Mesenchymal stem cell (in vitro differentiated cells and primary cell): ENCODE measurements around the gene BICDL1.
"Not testable (repeated sequence)": the region's sequence is repeated elsewhere in the genome, so short reads cannot be mapped to it uniquely, and the experiment has no call there.

Experiments used
- DNase-seq: peaks from one replicate; pipeline ENCODE4 v3.0.0-alpha.2; 2013
- H2AFZ ChIP-seq: one replicate; pipeline ENCODE4 v1.6.1; 2013; ENCODE audit warnings: low read depth, mild to moderate bottlenecking, control low read depth, inconsistent platforms, low read length, moderate library complexity
- H2AK5ac ChIP-seq: 2 replicates; pipeline ENCODE4 v1.6.1; 2013; ENCODE audit warnings: low read length, moderate library complexity, mild to moderate bottlenecking, inconsistent platforms; ENCODE audit not compliant: severe bottlenecking
- H2BK120ac ChIP-seq: one replicate; pipeline ENCODE4 v1.6.1; 2013; ENCODE audit warnings: low read depth, mild to moderate bottlenecking, inconsistent platforms, low read length, moderate library complexity
- H2BK12ac ChIP-seq, 2 experiments: one replicate each; pipeline ENCODE4 v1.6.1; 2013; ENCODE audit warnings: inconsistent platforms in 2 of 2, low read length in 2 of 2, mild to moderate bottlenecking in 2 of 2, moderate library complexity in 2 of 2, control low read depth in 1 of 2
- H2BK15ac ChIP-seq: one replicate; pipeline ENCODE4 v1.6.1; 2013; ENCODE audit warnings: mild to moderate bottlenecking, low read depth, inconsistent platforms; ENCODE audit not compliant: poor library complexity, severe bottlenecking
- H2BK5ac ChIP-seq: 2 replicates; pipeline ENCODE4 v1.6.1; 2013; ENCODE audit warnings: low read depth, mild to moderate bottlenecking, low read length, control low read depth, inconsistent platforms; ENCODE audit not compliant: poor library complexity, severe bottlenecking
- H3K14ac ChIP-seq, 2 experiments: one replicate each; pipeline ENCODE4 v1.6.1; 2013; ENCODE audit warnings: inconsistent platforms in 2 of 2, low read length in 2 of 2, control low read depth in 1 of 2, mild to moderate bottlenecking in 1 of 2, moderate library complexity in 1 of 2
- H3K18ac ChIP-seq, 2 experiments: one replicate each; pipeline ENCODE4 v1.6.1; 2013; ENCODE audit warnings: inconsistent platforms in 2 of 2, low read length in 2 of 2, control low read depth in 1 of 2, low read depth in 1 of 2, mild to moderate bottlenecking in 1 of 2
- H3K23ac ChIP-seq, 2 experiments: one replicate each; pipeline ENCODE4 v1.6.1; 2013; ENCODE audit warnings: inconsistent platforms in 2 of 2, low read length in 2 of 2, mild to moderate bottlenecking in 2 of 2, moderate library complexity in 2 of 2, control low read depth in 1 of 2
- H3K27ac ChIP-seq: 2 replicates; pipeline ENCODE4 v1.5.1; 2013; ENCODE audit warnings: mild to moderate bottlenecking, moderate library complexity, low read length, control low read depth, inconsistent platforms; ENCODE audit not compliant: poor library complexity, severe bottlenecking
- H3K27me3 ChIP-seq, 2 experiments: 2 replicates each; pipeline versions ENCODE4 v1.6.1 to v1.7.0; 2013; ENCODE audit warnings: low read length in 2 of 2, mild to moderate bottlenecking in 2 of 2, moderate library complexity in 2 of 2, control low read depth in 1 of 2, inconsistent platforms in 1 of 2; ENCODE audit not compliant: control insufficient read depth in 1 of 2, insufficient read depth in 1 of 2
- H3K36me3 ChIP-seq, 2 experiments: 2 replicates each; pipeline versions ENCODE4 v1.6.1 to v1.7.0; 2013; ENCODE audit warnings: low read length in 2 of 2, control low read depth in 1 of 2, inconsistent platforms in 1 of 2, low read depth in 1 of 2, mild to moderate bottlenecking in 1 of 2; ENCODE audit not compliant: insufficient read depth in 2 of 2, control insufficient read depth in 1 of 2
- H3K4ac ChIP-seq, 2 experiments: one replicate each; pipeline ENCODE4 v1.6.1; 2013; ENCODE audit warnings: inconsistent platforms in 2 of 2, low read length in 2 of 2, mild to moderate bottlenecking in 2 of 2, moderate library complexity in 2 of 2, control low read depth in 1 of 2, low read depth in 1 of 2
- H3K4me1 ChIP-seq: 2 replicates; pipeline ENCODE4 v1.6.1; 2013; ENCODE audit warnings: low read depth, low read length, control low read depth; ENCODE audit not compliant: control insufficient read depth, insufficient read depth
- H3K4me2 ChIP-seq: 2 replicates; pipeline ENCODE4 v1.6.1; 2013; ENCODE audit warnings: low read length, mild to moderate bottlenecking, inconsistent platforms; ENCODE audit not compliant: poor library complexity, severe bottlenecking
- H3K4me3 ChIP-seq, 2 experiments: 2 replicates each; pipeline versions ENCODE4 v1.5.1 to v1.7.0; 2013; ENCODE audit warnings: low read length in 2 of 2, mild to moderate bottlenecking in 2 of 2, control low read depth in 1 of 2, low read depth in 1 of 2; ENCODE audit not compliant: insufficient read depth in 1 of 2
- H3K79me1 ChIP-seq: replicated peaks from 2 replicates; pipeline ENCODE4 v1.6.1; 2013; ENCODE audit warnings: mild to moderate bottlenecking, control low read depth, low read length, inconsistent platforms; ENCODE audit not compliant: poor library complexity, severe bottlenecking
- H3K9ac ChIP-seq: 2 replicates; pipeline ENCODE4 v1.7.0; 2013; ENCODE audit warnings: mild to moderate bottlenecking, low read length, moderate library complexity
- H3K9me3 ChIP-seq: 2 replicates; pipeline ENCODE4 v1.7.0; 2013; ENCODE audit warnings: mild to moderate bottlenecking, low read length; ENCODE audit not compliant: control insufficient read depth
- H4K8ac ChIP-seq: one replicate; pipeline ENCODE4 v1.6.1; 2013; ENCODE audit warnings: inconsistent platforms, mild to moderate bottlenecking, low read length, moderate library complexity
- H4K91ac ChIP-seq: one replicate; pipeline ENCODE4 v1.6.1; 2013; ENCODE audit warnings: mild to moderate bottlenecking, low read length, inconsistent platforms
- WGBS: methylation state at CpG from one replicate; pipeline ENCODE4 v1.1.7; 2013; ENCODE audit warnings: mixed read lengths; 5-methylcytosine and 5-hydroxymethylcytosine counted together

The BICDL1 gene

GRCh38 chr12:120012067-120012621, 23.1 kb downstream of the BICDL1 start:
- Histone ChIP-seq H2BK5ac (no peak overlapping the region), H3K4me2 (no peak overlapping the region), H3K27ac (no peak overlapping the region), H4K91ac (no peak overlapping the region), H2AFZ (no peak overlapping the region), H3K27me3 (peaks cover 12 to 44% of the 10 kb centered on the region in 2 experiments), H3K4ac (no peak overlapping the region), H3K4me1 (no peaks in the 10 kb centered on the region), H3K9me3 (no peaks in the 10 kb centered on the region), H2BK120ac (no peak overlapping the region), H3K4me3 (no peak overlapping the region), H3K23ac (no peak overlapping the region), H2AK5ac (no peak overlapping the region), H3K79me1 (no peaks in the 10 kb centered on the region), H3K9ac (no peak overlapping the region), H4K8ac (no peak overlapping the region), H3K36me3 (no peaks in the 10 kb centered on the region), H3K18ac (no peak overlapping the region), H3K14ac (no peak overlapping the region), H2BK12ac (no peak overlapping the region), H2BK15ac (no peak overlapping the region)
- peak; percentile 23 for DNase-seq
- WGBS: 79% methylated on average over 7 of the region's 10 CpGs

GRCh38 chr12:120013659-120014380, 24.8 kb downstream of the BICDL1 start:
- Histone ChIP-seq H3K4me1 (no peaks in the 10 kb centered on the region), H2BK12ac (no peak overlapping the region), H3K9me3 (no peaks in the 10 kb centered on the region), H2AFZ (no peak overlapping the region), H2AK5ac (no peak overlapping the region), H3K14ac (no peak overlapping the region), H2BK15ac (no peak overlapping the region), H2BK120ac (no peak overlapping the region), H3K18ac (no peak overlapping the region), H3K79me1 (no peaks in the 10 kb centered on the region), H4K91ac (no peak overlapping the region), H4K8ac (no peak overlapping the region), H3K27ac (no peak overlapping the region), H3K4me3 (no peak overlapping the region), H3K36me3 (no peaks in the 10 kb centered on the region), H3K4ac (no peak overlapping the region), H3K4me2 (no peak overlapping the region), H3K23ac (no peak overlapping the region), H3K27me3 (peaks cover 12 to 45% of the 10 kb centered on the region in 2 experiments), H2BK5ac (no peak overlapping the region), H3K9ac (no peak overlapping the region)
- no peak for DNase-seq
- 82% methylated on average over 8 of the region's 9 CpGs for WGBS

- not testable (repeated sequence) for H3K9ac ChIP-seq, H3K36me3 ChIP-seq, H3K9me3 ChIP-seq, H3K4me3 ChIP-seq, H3K4ac ChIP-seq, DNase-seq, H2BK120ac ChIP-seq, H2AK5ac ChIP-seq, H3K14ac ChIP-seq, H3K4me2 ChIP-seq, H4K8ac ChIP-seq, H4K91ac ChIP-seq, H3K4me1 ChIP-seq, H3K79me1 ChIP-seq, H3K23ac ChIP-seq, H3K18ac ChIP-seq, H2BK12ac ChIP-seq, H2BK15ac ChIP-seq, H2AFZ ChIP-seq, H3K27ac ChIP-seq, H2BK5ac ChIP-seq
- 97% methylated on average over 8 of the region's 11 CpGs for WGBS
- peaks cover 12 to 45% of the 10 kb centered on the region in 2 experiments for H3K27me3 ChIP-seq
Measured at GRCh38 chr12:120014381-120014735, 25.3 kb downstream of the BICDL1 start.

- no peaks in the 10 kb centered on the region for H3K36me3 ChIP-seq
- 89% methylated on average over 3 of the region's 3 CpGs for WGBS
- no peak overlapping the region for H2BK12ac ChIP-seq
- no peak overlapping the region for H2BK15ac ChIP-seq
- H2AK5ac ChIP-seq: no peak overlapping the region
- no peak overlapping the region for H3K18ac ChIP-seq
- H3K4me2 ChIP-seq: no peak overlapping the region
- no peak overlapping the region for H2BK120ac ChIP-seq
- no peak overlapping the region for H3K4ac ChIP-seq
- no peaks in the 10 kb centered on the region for H3K9me3 ChIP-seq
- peaks cover 12 to 41% of the 10 kb centered on the region in 2 experiments for H3K27me3 ChIP-seq
- H3K4me1 ChIP-seq: no peaks in the 10 kb centered on the region
- no peak overlapping the region for H2BK5ac ChIP-seq
- H3K9ac ChIP-seq: no peak overlapping the region
- no peak overlapping the region for H4K91ac ChIP-seq
- no peak overlapping the region for H2AFZ ChIP-seq
- DNase-seq: no peak
- no peak overlapping the region for H3K4me3 ChIP-seq
- no peaks in the 10 kb centered on the region for H3K79me1 ChIP-seq
- H4K8ac ChIP-seq: no peak overlapping the region
- no peak overlapping the region for H3K27ac ChIP-seq
- H3K14ac ChIP-seq: no peak overlapping the region
- H3K23ac ChIP-seq: no peak overlapping the region
Measured at GRCh38 chr12:120015313-120015712, 26.3 kb downstream of the BICDL1 start.
